Progenitor cell of endocrine pancreas (in vitro differentiated cells): ENCODE results near the gene CCDC85A. TPM values are rescaled to one million over a fixed set of nuclear protein-coding genes. Genes with fewer than 3 reads are reported as not detected.

Experiments
- DNase-seq: peaks from one replicate; pipeline ENCODE4 v3.0.0; 2021; ENCODE audit warnings: low spot score; ENCODE audit not compliant: unreplicated experiment
- H3K27ac Mint-ChIP-seq: 2 replicates; pipeline ENCODE4 v1.8.0; 2021; ENCODE audit warnings: mild to moderate bottlenecking, moderate library complexity, mixed read lengths
- H3K27me3 Mint-ChIP-seq: 2 replicates; pipeline ENCODE4 v1.8.0; 2021; ENCODE audit warnings: mixed read lengths
- H3K36me3 Mint-ChIP-seq: 2 replicates; pipeline ENCODE4 v1.8.0; 2022; ENCODE audit warnings: mixed read lengths; ENCODE audit not compliant: insufficient read depth
- H3K4me1 Mint-ChIP-seq: 2 replicates; pipeline ENCODE4 v1.8.0; 2021; ENCODE audit warnings: low read depth, mixed read lengths
- H3K4me3 Mint-ChIP-seq: 2 replicates; pipeline ENCODE4 v1.8.0; 2021; ENCODE audit warnings: low read depth, mild to moderate bottlenecking, moderate library complexity, mixed read lengths
- H3K9me3 Mint-ChIP-seq: 2 replicates; pipeline ENCODE4 v1.8.0; 2021; ENCODE audit warnings: low read depth, mixed read lengths
- total RNA-seq: library from RNA; stranded (reverse); gene quantifications from 2 replicates; pipeline ENCODE4 v1.2.1, GENCODE V29; 2021
- TF ChIP-seq, protein P1 (sequence below): fragments of 200-600 bp; sonication (generic); IDR thresholded peaks from one replicate; pipeline ENCODE4 v1.5.0; 2021; ENCODE audit warnings: antibody characterized with exemption, mild to moderate bottlenecking; ENCODE audit not compliant: unreplicated experiment

The CCDC85A gene
- total RNA-seq, 1 donor from 2014 or later, result 1.1 TPM

DNA sequence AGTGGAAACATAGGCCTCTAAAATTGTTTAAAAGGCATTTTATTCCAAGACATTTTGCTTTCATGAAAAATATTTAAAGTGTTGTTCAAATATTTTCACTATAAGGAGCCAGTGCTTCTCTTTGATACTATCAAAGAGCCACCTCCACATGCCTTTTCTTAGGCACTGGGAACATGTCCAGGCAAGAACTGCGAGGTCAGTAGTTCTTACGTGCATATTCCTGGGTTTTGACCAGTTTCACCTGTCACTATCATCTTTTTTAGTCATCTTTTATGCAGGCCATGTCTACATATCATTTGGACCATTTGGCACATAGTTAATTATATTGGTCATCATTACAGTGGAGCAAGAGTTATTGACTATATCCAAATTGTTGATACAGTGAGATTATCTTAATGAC lies 195.3 kb downstream of the CCDC85A start:
- no peaks in the 10 kb centered on the region for H3K9me3 Mint-ChIP-seq
- TF ChIP-seq, protein P1, sequence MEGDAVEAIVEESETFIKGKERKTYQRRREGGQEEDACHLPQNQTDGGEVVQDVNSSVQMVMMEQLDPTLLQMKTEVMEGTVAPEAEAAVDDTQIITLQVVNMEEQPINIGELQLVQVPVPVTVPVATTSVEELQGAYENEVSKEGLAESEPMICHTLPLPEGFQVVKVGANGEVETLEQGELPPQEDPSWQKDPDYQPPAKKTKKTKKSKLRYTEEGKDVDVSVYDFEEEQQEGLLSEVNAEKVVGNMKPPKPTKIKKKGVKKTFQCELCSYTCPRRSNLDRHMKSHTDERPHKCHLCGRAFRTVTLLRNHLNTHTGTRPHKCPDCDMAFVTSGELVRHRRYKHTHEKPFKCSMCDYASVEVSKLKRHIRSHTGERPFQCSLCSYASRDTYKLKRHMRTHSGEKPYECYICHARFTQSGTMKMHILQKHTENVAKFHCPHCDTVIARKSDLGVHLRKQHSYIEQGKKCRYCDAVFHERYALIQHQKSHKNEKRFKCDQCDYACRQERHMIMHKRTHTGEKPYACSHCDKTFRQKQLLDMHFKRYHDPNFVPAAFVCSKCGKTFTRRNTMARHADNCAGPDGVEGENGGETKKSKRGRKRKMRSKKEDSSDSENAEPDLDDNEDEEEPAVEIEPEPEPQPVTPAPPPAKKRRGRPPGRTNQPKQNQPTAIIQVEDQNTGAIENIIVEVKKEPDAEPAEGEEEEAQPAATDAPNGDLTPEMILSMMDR, result no peak
- no peak overlapping the region for H3K27ac Mint-ChIP-seq
- H3K4me3 Mint-ChIP-seq, result no peak overlapping the region
- peaks cover 4% of the 10 kb centered on the region for H3K4me1 Mint-ChIP-seq
- H3K27me3 Mint-ChIP-seq, result no peaks in the 10 kb centered on the region
- H3K36me3 Mint-ChIP-seq, result no peaks in the 10 kb centered on the region
- no peak for DNase-seq

DNA sequence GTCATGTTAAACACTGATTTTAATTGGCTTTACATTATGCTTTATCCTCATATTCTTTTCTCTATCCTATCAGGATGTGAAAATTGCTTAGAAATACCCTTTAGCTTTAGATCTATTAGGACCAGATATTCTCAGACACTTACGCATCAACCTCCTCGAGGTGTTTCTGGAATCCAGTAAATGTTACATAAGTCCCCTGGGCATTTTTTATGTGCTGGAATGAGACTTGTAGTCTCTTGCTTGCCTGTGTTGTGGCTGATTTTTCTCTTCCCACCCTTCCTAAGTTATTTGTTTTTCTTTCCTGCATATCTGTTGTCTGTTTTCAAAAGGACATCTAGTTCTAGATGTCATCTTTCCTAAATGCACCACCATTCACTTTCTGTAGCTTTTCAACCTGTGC lies 197.1 kb downstream of the CCDC85A start:
- TF ChIP-seq, protein P1, result no peak
- Mint-ChIP-seq H3K9me3 (no peaks in the 10 kb centered on the region), H3K27me3 (no peaks in the 10 kb centered on the region), H3K36me3 (no peaks in the 10 kb centered on the region), H3K27ac (no peak overlapping the region), H3K4me1 (peaks cover 4% of the 10 kb centered on the region), H3K4me3 (no peak overlapping the region)
- DNase-seq, result no peak

DNA sequence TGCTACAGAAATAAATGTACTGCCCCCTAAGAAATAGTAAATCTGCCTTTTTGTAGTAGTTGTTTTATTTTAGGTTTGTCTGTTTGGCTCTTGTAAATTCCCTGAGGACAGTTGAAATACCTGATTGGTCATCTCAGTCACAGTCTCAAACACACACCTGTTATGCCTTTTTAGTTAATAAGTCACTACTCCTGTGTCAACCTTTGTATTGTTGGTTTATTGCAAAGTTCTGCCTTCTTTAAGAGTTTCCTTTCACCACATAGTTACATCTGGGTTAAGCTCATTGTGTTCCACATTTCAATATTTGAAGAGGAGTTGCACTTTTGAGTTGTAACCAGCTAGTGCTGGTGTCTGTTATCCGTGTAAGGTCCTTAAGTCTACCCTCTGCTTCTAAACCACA lies 198.7 kb downstream of the CCDC85A start:
- Mint-ChIP-seq H3K9me3 (no peaks in the 10 kb centered on the region), H3K27ac (no peak overlapping the region), H3K4me1 (peaks cover 4% of the 10 kb centered on the region), H3K27me3 (no peaks in the 10 kb centered on the region), H3K36me3 (no peaks in the 10 kb centered on the region), H3K4me3 (no peak overlapping the region)
- DNase-seq, result no peak
- TF ChIP-seq, protein P1, result no peak

DNA sequence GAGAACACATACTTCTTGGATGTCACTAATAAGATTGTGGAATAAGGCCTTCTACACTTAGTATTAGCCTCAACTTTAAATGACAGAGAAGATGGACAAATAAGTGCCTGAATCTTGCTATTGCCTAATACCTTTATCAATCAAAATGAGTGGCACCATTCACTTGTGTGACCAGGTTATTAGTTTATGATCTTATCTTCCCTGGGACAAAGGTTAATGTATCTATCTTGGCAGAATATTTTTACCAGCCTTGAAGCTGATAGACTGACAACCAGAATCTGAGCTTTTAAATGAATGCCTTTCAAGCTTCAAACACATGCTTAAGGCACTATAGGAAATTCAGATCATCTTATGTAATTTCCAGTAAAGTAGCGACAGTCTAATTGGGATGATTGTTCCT lies 202.9 kb downstream of the CCDC85A start:
- Mint-ChIP-seq H3K27me3 (no peaks in the 10 kb centered on the region), H3K4me3 (no peak overlapping the region), H3K4me1 (peaks cover 4% of the 10 kb centered on the region), H3K9me3 (no peaks in the 10 kb centered on the region), H3K27ac (no peak overlapping the region), H3K36me3 (no peaks in the 10 kb centered on the region)
- DNase-seq, result no peak
- TF ChIP-seq, protein P1, result no peak

DNA sequence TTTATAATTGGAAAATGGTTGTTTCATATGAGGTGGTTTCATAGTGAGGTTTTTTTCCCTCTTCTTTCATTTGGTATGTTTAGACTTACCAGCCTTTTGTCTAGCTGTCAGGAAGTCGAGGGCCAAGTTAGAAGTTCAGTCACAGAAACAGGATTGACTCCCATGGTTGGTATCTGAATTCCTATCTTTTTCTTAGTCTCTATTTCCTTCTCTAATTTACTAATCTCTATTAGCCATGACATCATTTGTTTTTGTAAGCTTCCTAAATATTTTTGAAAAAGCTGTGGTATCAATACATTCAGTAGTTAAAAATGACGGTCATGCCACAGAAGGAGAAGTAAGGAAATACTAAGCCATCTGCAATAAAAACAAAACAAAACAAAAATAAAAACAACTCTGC lies 206.9 kb downstream of the CCDC85A start:
- no peak for DNase-seq
- H3K36me3 Mint-ChIP-seq, result no peaks in the 10 kb centered on the region
- H3K4me3 Mint-ChIP-seq, result no peak overlapping the region
- H3K4me1 Mint-ChIP-seq, result peaks cover 1% of the 10 kb centered on the region
- peaks cover 4% of the 10 kb centered on the region for H3K9me3 Mint-ChIP-seq
- H3K27me3 Mint-ChIP-seq, result no peaks in the 10 kb centered on the region
- H3K27ac Mint-ChIP-seq, result no peak overlapping the region
- TF ChIP-seq, protein P1, result no peak
